ENCODE results near the gene FURIN. TPM values are rescaled to one million over a fixed set of nuclear protein-coding genes. Genes with fewer than 3 reads are reported as not detected.
A peak's percentile ranks its signal among the peaks of the same experiment; 100 is the strongest.

Gene FURIN
- total and polyA plus RNA-seq, 2 of the 8 experiments (the other 6 are each of a cell fraction or from before 2014, with no cell fraction given), result 15.8 to 32.1 TPM

- TF ChIP-seq CHD7 (IDR thresholded peaks at IDR 0.05; ENCODE audit: insufficient replicate concordance, low read length), result no peak
- TF ChIP-seq KDM5A (IDR thresholded peaks at IDR 0.05; ENCODE audit: low read length), result no peak
- TF ChIP-seq POU5F1 (IDR thresholded peaks at IDR 0.05; ENCODE audit: low read depth, low read length), result no peak
- peak; percentile 62; the same call in 1 of the 2 replicates for TF ChIP-seq YY1 (IDR thresholded peaks at IDR 0.05; ENCODE audit: low read depth, low read length)
- no peak for TF ChIP-seq SP4 (IDR thresholded peaks at IDR 0.05; ENCODE audit: low read length)
- peak; percentile 74 for TF ChIP-seq SAP30 (IDR thresholded peaks at IDR 0.05; ENCODE audit: insufficient read depth, insufficient replicate concordance, low read length)
- no peak for TF ChIP-seq USF2 (IDR thresholded peaks at IDR 0.05; ENCODE audit: low read length)
- TF ChIP-seq KDM1A (IDR thresholded peaks at IDR 0.05; ENCODE audit: borderline replicate concordance, low read length), result no peak
These were observed 63.7 kb downstream of the FURIN start, which contains the start of gene HDDC3 (continued) for GRCh38 chr15:90931828-90932659.

Measured in H1 (cell line).